Natural killer cell (primary cell): Measurements from ENCODE around the gene CRACR2A. TPM values are rescaled to one million over a fixed set of nuclear protein-coding genes. Genes with fewer than 3 reads are reported as not detected.

Experiments
- ATAC-seq, 3 donors: fragments of 150-1000 bp in 2 of 3; fragments of 200-7000 bp in 1 of 3; cut with Tn5 transposase; 1 replicate in 1 of 3; 2 replicates in 2 of 3; pipeline ENCODE4 v1.10.0; 2021; ENCODE audit warnings: mild to moderate bottlenecking in 2 of 3, moderate library complexity in 2 of 3
- DNase-seq, 2 donors: peaks; one replicate each; pipeline versions ENCODE4 v3.0.0 to v3.0.0-alpha.2; 2013 to 2021; ENCODE audit warnings: mixed read lengths in 1 of 2
- H3K27ac ChIP-seq: one replicate; pipeline ENCODE4 v1.5.1; 2013; ENCODE audit warnings: mild to moderate bottlenecking, low read length
- H3K27me3 ChIP-seq: one replicate; pipeline ENCODE4 v1.6.1; 2013; ENCODE audit warnings: low read length; ENCODE audit not compliant: control insufficient read depth, insufficient read depth
- H3K36me3 ChIP-seq: one replicate; pipeline ENCODE4 v1.6.1; 2013; ENCODE audit warnings: low read length; ENCODE audit not compliant: control insufficient read depth, insufficient read depth
- H3K4me1 ChIP-seq: one replicate; pipeline ENCODE4 v1.6.1; 2013; ENCODE audit warnings: low read length; ENCODE audit not compliant: control insufficient read depth, insufficient read depth
- H3K4me3 ChIP-seq: one replicate; pipeline ENCODE4 v1.5.1; 2013; ENCODE audit warnings: low read length
- H3K9me3 ChIP-seq: one replicate; pipeline ENCODE4 v1.6.1; 2013; ENCODE audit warnings: low read length; ENCODE audit not compliant: control insufficient read depth, insufficient read depth
- H3K27ac Mint-ChIP-seq, 2 donors: one replicate each; pipeline ENCODE4 v1.8.0; 2022; ENCODE audit warnings: mild to moderate bottlenecking in 2 of 2, mixed read lengths in 2 of 2, moderate library complexity in 1 of 2
- H3K27me3 Mint-ChIP-seq, 2 donors: one replicate each; pipeline ENCODE4 v1.8.0; 2022; ENCODE audit warnings: low read depth in 2 of 2, mixed read lengths in 2 of 2
- H3K36me3 Mint-ChIP-seq: one replicate; pipeline ENCODE4 v1.8.0; 2022; ENCODE audit warnings: mixed read lengths
- H3K4me1 Mint-ChIP-seq, 2 donors: one replicate each; pipeline ENCODE4 v1.8.0; 2022; ENCODE audit warnings: mixed read lengths in 2 of 2
- H3K4me3 Mint-ChIP-seq: one replicate; pipeline ENCODE4 v1.8.0; 2022; ENCODE audit warnings: mild to moderate bottlenecking, moderate library complexity, mixed read lengths
- H3K9me3 Mint-ChIP-seq, 2 donors: one replicate each; pipeline ENCODE4 v1.8.0; 2022; ENCODE audit warnings: mixed read lengths in 2 of 2
- CTCF ChIP-seq: fragments of 200-600 bp; IDR thresholded peaks from one replicate; pipeline ENCODE4 v1.8.0; 2022; ENCODE audit warnings: antibody characterized with exemption
- WGBS: methylation state at CpG from one replicate; pipeline ENCODE4 v1.1.7; 2013; ENCODE audit warnings: missing lambda C conversion rate; ENCODE audit not compliant: insufficient coverage; 5-methylcytosine and 5-hydroxymethylcytosine counted together
- intact Hi-C: fragments of 100-400 bp; cut with micrococcal nuclease; formaldehyde crosslinking; loops from one replicate; pipeline ENCODE4 v1.14.2; 2022
- total RNA-seq, 4 donors: library from RNA; stranded (reverse); fragments of 120-200 nt in 1 of 4; gene quantifications; one replicate each; pipeline versions ENCODE4 v1.2.3 to v1.2.4, GENCODE V29; 2013 to 2022

The CRACR2A gene
- total RNA-seq, 3 donors from 2014 or later (not counting 1 experiment from before 2014, with no cell fraction given) = 59.8 to 94.4 (median 80.5) TPM

DNA sequence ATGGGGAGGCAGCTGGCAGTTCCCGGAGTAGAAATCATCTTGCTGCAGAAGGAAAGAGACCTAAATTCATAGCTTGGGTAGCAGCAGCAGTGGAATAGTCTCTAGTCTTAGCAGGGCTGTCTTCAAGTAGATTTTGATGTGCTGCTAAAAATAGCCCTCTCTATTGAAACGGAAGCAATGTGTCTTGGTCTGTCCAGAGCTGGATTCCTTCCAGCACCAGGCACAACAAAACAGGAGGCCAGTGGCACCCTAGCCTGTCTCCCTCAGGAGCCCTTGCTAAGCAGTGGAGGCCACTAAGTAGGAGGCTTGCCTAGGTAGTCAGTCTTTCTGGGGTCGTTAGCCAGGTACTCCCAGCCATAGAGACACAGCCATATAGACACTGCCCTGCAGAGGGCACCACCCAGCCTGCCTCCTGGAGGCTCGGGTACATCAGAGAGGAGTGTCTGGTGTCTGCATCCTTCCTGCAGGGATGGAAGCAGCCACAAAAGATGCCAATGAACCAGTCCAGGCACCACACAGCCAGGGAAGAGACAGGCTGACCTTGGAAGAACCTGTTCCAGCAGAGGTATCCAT lies 97.5 kb downstream of the CRACR2A start:
- H3K4me3 Mint-ChIP-seq = no peak overlapping the region
- H3K27me3 Mint-ChIP-seq = no peaks in the 10 kb centered on the region
- Histone ChIP-seq H3K4me3 (no peak overlapping the region), H3K9me3 (no peaks in the 10 kb centered on the region), H3K27ac (no peak overlapping the region), H3K27me3 (no peaks in the 10 kb centered on the region), H3K36me3 (peaks cover 88% of the 10 kb centered on the region), H3K4me1 (no peaks in the 10 kb centered on the region)
- DNase-seq (peak in 1 of 2 donors; percentile 39), ATAC-seq (peak in 2 of 3 donors; percentile 47 to 66)
- H3K36me3 Mint-ChIP-seq = peaks cover 14% of the 10 kb centered on the region
- WGBS = 43% methylated on average over 4 of the region's 4 CpGs
- peaks cover 0 to 5% of the 10 kb centered on the region in 2 donors for H3K4me1 Mint-ChIP-seq
- TF ChIP-seq CTCF = peak; percentile 15
- no peaks in the 10 kb centered on the region for H3K9me3 Mint-ChIP-seq
- H3K27ac Mint-ChIP-seq = no peak overlapping the region
- intact Hi-C loops = loop anchor here (1.0 kb wide), 1 partner anchor 122 kb away; no protein-coding TSS in a partner anchor

- no peaks in the 10 kb centered on the region for H3K27me3 Mint-ChIP-seq
- peaks cover 78% of the 10 kb centered on the region for H3K36me3 ChIP-seq
- no peak overlapping the region for H3K4me3 Mint-ChIP-seq
- no peak for TF ChIP-seq CTCF
- intact Hi-C loops = no loop called here
- no peak for ATAC-seq
- H3K27ac Mint-ChIP-seq = no peak overlapping the region
- no peaks in the 10 kb centered on the region for H3K9me3 ChIP-seq
- H3K36me3 Mint-ChIP-seq = peaks cover 12% of the 10 kb centered on the region
- DNase-seq = no peak
- no peak overlapping the region for H3K27ac ChIP-seq
- no peaks in the 10 kb centered on the region for H3K4me1 Mint-ChIP-seq
- H3K27me3 ChIP-seq = no peaks in the 10 kb centered on the region
- 95% methylated on average over 6 of the region's 6 CpGs for WGBS
- no peak overlapping the region for H3K4me3 ChIP-seq
- no peaks in the 10 kb centered on the region for H3K9me3 Mint-ChIP-seq
- H3K4me1 ChIP-seq = no peaks in the 10 kb centered on the region
Measured at GRCh38 chr12:3651585-3652424, 101.1 kb downstream of the CRACR2A start.

DNA sequence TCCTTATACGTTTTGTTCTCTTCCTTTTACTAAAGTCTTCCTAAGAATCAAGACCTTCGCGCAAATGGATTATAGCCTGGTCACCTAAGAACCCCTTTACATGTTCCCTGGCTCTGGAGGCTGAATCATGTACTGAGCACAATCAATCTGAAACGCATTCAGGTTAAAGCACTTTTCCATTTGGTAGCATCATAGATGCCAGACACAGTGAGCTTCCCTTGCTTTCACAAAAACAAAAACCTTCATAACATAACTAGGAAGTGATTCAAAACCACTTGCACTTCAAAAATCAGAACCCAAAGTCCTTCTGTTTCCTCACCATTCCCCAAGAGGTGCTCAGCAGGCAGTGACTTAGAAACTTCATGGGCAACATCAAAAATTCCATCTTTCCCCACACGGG lies 105.4 kb downstream of the CRACR2A start:
- H3K4me1 Mint-ChIP-seq = no peaks in the 10 kb centered on the region
- Histone ChIP-seq H3K36me3 (peaks cover 53% of the 10 kb centered on the region), H3K4me1 (no peaks in the 10 kb centered on the region), H3K4me3 (no peak overlapping the region), H3K27ac (no peak overlapping the region), H3K27me3 (no peaks in the 10 kb centered on the region), H3K9me3 (no peaks in the 10 kb centered on the region)
- H3K27me3 Mint-ChIP-seq = no peaks in the 10 kb centered on the region
- 95% methylated on average over 4 of the region's 5 CpGs for WGBS
- ATAC-seq (no peak), DNase-seq (no peak)
- H3K36me3 Mint-ChIP-seq = peaks cover 19% of the 10 kb centered on the region
- no peaks in the 10 kb centered on the region for H3K9me3 Mint-ChIP-seq
- intact Hi-C loops = no loop called here
- no peak for TF ChIP-seq CTCF
- H3K27ac Mint-ChIP-seq = no peak overlapping the region
- no peak overlapping the region for H3K4me3 Mint-ChIP-seq
